ENCODE data around the gene SCYL1. TPM values are rescaled to one million over a fixed set of nuclear protein-coding genes. Genes with fewer than 3 reads are reported as not detected.

Gene SCYL1
- total and polyA plus RNA-seq, 2 experiments from 2014 or later, result 52.7 to 66.1 TPM

DNA sequence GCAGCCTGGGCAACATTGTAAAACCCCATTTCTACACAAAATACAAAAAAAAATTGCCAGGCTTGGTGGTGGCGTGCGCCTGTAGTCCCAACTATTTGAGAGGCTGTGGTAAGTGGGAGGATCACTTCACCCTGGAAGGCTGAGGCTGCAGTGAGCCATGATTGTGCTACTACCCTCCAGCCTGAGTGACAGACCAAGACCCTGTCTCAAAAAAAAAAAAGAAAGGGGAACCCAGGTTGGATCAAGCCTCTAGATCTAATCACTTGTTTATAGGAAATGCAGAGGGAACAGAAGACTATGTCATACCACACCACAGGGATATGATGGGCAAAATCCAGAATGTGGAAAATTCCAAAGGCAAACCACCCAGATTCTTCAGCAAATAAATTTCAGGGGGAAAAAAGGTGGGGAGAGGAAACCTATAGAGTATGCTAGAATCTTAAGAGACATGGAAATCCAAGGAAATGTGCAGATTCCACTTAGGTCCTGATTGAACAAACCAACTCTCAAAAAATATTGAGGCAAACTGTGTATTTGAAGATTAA is 42.5 kb upstream of the SCYL1 start:
- H3K27ac Mint-ChIP-seq, result no peak overlapping the region
- Histone ChIP-seq H3K4me2 (no peak overlapping the region), H3K9me2 (ENCODE audit: insufficient read depth) (no peaks in the 10 kb centered on the region), H4K20me1 (replicated peaks; ENCODE audit: insufficient read depth) (no peaks in the 10 kb centered on the region), H3F3A (replicated peaks; ENCODE audit: low read depth) (peaks cover 16% of the 10 kb centered on the region), H3K79me2 (replicated peaks; ENCODE audit: insufficient read depth) (no peaks in the 10 kb centered on the region), H3K4me3 (no peak overlapping the region), H3K27me3 (ENCODE audit: insufficient read depth) (no peaks in the 10 kb centered on the region), H2AFZ (no peak overlapping the region), H3K36me3 (ENCODE audit: insufficient read depth) (no peaks in the 10 kb centered on the region), H3K4me1 (ENCODE audit: insufficient read depth) (peaks cover 51% of the 10 kb centered on the region), H3K27ac (ENCODE audit: low read depth) (no peak overlapping the region)
- no peak overlapping the region for H3K4me3 Mint-ChIP-seq
- H3K27me3 Mint-ChIP-seq (ENCODE audit: insufficient read depth, low read depth, poor library complexity), result peaks cover 15% of the 10 kb centered on the region
- DNase-seq (ENCODE audit: low spot score), result no peak
- H3K36me3 Mint-ChIP-seq (ENCODE audit: low read depth), result no peaks in the 10 kb centered on the region; the same call in 2 of the 3 replicates
- no peak for ATAC-seq
- TF ChIP-seq STAT1 (IDR thresholded peaks at IDR 0.05; ENCODE audit: unreplicated experiment) (no peak), POLR2AphosphoS5 (IDR thresholded peaks at IDR 0.05; ENCODE audit: low read depth) (no peak), ZNF331 (CRISPR knock-in tag; IDR thresholded peaks at IDR 0.05; ENCODE audit: low read depth) (no peak), CREB1 (CRISPR knock-in tag; IDR thresholded peaks at IDR 0.05; ENCODE audit: low read depth) (no peak), EZH2phosphoT487 (IDR thresholded peaks at IDR 0.05; ENCODE audit: unreplicated experiment) (no peak), ETS1 (IDR thresholded peaks at IDR 0.05) (no peak), ZNF114 (CRISPR knock-in tag; IDR thresholded peaks at IDR 0.05) (no peak), EZH2 (IDR thresholded peaks at IDR 0.05; ENCODE audit: low read depth, unreplicated experiment) (no peak), JUNB (IDR thresholded peaks at IDR 0.05; ENCODE audit: unreplicated experiment) (no peak), REST (IDR thresholded peaks at IDR 0.05; ENCODE audit: unreplicated experiment) (no peak), NANOG (IDR thresholded peaks at IDR 0.05; ENCODE audit: borderline replicate concordance) (no peak)
- TF ChIP-seq, protein P1, sequence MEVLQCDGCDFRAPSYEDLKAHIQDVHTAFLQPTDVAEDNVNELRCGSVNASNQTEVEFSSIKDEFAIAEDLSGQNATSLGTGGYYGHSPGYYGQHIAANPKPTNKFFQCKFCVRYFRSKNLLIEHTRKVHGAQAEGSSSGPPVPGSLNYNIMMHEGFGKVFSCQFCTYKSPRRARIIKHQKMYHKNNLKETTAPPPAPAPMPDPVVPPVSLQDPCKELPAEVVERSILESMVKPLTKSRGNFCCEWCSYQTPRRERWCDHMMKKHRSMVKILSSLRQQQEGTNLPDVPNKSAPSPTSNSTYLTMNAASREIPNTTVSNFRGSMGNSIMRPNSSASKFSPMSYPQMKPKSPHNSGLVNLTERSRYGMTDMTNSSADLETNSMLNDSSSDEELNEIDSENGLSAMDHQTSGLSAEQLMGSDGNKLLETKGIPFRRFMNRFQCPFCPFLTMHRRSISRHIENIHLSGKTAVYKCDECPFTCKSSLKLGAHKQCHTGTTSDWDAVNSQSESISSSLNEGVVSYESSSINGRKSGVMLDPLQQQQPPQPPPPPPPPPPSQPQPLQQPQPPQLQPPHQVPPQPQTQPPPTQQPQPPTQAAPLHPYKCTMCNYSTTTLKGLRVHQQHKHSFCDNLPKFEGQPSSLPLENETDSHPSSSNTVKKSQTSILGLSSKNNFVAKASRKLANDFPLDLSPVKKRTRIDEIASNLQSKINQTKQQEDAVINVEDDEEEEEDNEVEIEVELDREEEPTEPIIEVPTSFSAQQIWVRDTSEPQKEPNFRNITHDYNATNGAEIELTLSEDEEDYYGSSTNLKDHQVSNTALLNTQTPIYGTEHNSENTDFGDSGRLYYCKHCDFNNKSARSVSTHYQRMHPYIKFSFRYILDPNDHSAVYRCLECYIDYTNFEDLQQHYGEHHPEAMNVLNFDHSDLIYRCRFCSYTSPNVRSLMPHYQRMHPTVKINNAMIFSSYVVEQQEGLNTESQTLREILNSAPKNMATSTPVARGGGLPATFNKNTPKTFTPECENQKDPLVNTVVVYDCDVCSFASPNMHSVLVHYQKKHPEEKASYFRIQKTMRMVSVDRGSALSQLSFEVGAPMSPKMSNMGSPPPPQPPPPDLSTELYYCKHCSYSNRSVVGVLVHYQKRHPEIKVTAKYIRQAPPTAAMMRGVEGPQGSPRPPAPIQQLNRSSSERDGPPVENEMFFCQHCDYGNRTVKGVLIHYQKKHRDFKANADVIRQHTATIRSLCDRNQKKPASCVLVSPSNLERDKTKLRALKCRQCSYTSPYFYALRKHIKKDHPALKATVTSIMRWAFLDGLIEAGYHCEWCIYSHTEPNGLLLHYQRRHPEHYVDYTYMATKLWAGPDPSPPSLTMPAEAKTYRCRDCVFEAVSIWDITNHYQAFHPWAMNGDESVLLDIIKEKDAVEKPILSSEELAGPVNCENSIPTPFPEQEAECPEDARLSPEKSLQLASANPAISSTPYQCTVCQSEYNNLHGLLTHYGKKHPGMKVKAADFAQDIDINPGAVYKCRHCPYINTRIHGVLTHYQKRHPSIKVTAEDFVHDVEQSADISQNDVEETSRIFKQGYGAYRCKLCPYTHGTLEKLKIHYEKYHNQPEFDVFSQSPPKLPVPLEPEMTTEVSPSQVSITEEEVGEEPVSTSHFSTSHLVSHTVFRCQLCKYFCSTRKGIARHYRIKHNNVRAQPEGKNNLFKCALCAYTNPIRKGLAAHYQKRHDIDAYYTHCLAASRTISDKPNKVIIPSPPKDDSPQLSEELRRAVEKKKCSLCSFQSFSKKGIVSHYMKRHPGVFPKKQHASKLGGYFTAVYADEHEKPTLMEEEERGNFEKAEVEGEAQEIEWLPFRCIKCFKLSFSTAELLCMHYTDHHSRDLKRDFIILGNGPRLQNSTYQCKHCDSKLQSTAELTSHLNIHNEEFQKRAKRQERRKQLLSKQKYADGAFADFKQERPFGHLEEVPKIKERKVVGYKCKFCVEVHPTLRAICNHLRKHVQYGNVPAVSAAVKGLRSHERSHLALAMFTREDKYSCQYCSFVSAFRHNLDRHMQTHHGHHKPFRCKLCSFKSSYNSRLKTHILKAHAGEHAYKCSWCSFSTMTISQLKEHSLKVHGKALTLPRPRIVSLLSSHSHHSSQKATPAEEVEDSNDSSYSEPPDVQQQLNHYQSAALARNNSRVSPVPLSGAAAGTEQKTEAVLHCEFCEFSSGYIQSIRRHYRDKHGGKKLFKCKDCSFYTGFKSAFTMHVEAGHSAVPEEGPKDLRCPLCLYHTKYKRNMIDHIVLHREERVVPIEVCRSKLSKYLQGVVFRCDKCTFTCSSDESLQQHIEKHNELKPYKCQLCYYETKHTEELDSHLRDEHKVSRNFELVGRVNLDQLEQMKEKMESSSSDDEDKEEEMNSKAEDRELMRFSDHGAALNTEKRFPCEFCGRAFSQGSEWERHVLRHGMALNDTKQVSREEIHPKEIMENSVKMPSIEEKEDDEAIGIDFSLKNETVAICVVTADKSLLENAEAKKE (CRISPR knock-in tag; IDR thresholded peaks at IDR 0.05), result no peak
- H3K9me3 Mint-ChIP-seq, result no peaks in the 10 kb centered on the region; the same call in 2 of the 3 replicates
- peaks cover 55% of the 10 kb centered on the region for H3K4me1 Mint-ChIP-seq
